ENCODE measurements around the gene SLC24A4. TPM values are rescaled to one million over a fixed set of nuclear protein-coding genes. Genes with fewer than 3 reads are reported as not detected.

Gene SLC24A4
- total and polyA plus RNA-seq, 2 donors (not counting 3 experiments of a cell fraction or from before 2014, with no cell fraction given) = 0.07 to 0.08 TPM

DNA sequence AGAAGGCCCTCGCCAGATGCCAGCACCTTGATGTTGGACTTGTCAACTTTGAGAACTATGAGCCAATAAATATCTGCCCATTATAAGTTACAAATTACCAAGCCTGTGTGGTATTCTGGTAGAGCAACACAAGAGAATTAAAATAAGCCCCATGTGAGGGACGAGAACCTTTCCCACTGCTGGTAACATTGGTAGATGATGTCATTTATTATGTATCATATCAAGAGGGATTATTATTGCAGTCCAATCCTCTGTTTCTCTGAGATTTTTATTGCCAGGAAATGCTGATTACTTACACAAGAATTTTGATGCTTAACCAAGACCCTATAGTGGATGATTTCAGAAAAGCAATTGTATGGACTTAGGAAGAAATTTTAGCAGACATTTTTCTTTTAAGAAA lies 40.3 kb upstream of the SLC24A4 start:
- Histone ChIP-seq H3K4me2 (ENCODE audit: insufficient read depth, low read length) (no peak overlapping the region), H4K20me1 (replicated peaks; ENCODE audit: control insufficient read depth, extremely low read depth, insufficient read depth, low read length) (no peaks in the 10 kb centered on the region), H3K4me1 (ENCODE audit: control insufficient read depth, extremely low read depth, insufficient read depth, low read length) (no peaks in the 10 kb centered on the region), H3K27me3 (ENCODE audit: control insufficient read depth in 2 of 2, insufficient read depth in 2 of 2, low read length in 2 of 2) (no peaks in the 10 kb centered on the region), H3K36me3 (ENCODE audit: control insufficient read depth in 2 of 2, extremely low read depth in 1 of 2, insufficient read depth in 2 of 2, low read length in 2 of 2) (no peaks in the 10 kb centered on the region), H3K9ac (replicated peaks; ENCODE audit: extremely low read depth, insufficient read depth, low read length) (no peak overlapping the region), H3K9me3 (replicated peaks; ENCODE audit: control insufficient read depth, insufficient read depth, low read length) (no peaks in the 10 kb centered on the region), H3K27ac (ENCODE audit: insufficient read depth, low read depth, low read length) (no peak overlapping the region), H3K9me1 (replicated peaks; ENCODE audit: control insufficient read depth, extremely low read depth, insufficient read depth, low read length) (no peaks in the 10 kb centered on the region), H3K4me3 (replicated peaks in 1 of 3; ENCODE audit: insufficient read depth in 1 of 3, low read depth in 1 of 3, low read length in 3 of 3) (no peak overlapping the region), H2AFZ (ENCODE audit: low read depth, low read length) (no peak overlapping the region), H3K79me2 (ENCODE audit: control insufficient read depth, insufficient read depth, low read length) (no peaks in the 10 kb centered on the region)
- CTCF ChIA-PET = interaction anchor here (1.3 kb wide), 1 partner anchor 11 kb away, joined by 3 read pairs; no protein-coding TSS in a partner anchor
- no TSS peak for BruUV-seq (replicated peaks)
- POLR2A ChIA-PET = no interaction called here
- DNase-seq (ENCODE audit: low read depth, low spot score) = no peak
- TF ChIP-seq JUN (IDR thresholded peaks at IDR 0.05; ENCODE audit: borderline replicate concordance, insufficient read depth, insufficient read length, low read depth) (no peak), POLR2A (IDR thresholded peaks at IDR 0.05; ENCODE audit: low read depth, low read length) (no peak), GATA2 (IDR thresholded peaks at IDR 0.05; ENCODE audit: insufficient read depth, insufficient read length, low read depth, low read length) (no peak), FOS (IDR thresholded peaks at IDR 0.05; ENCODE audit: borderline replicate concordance, insufficient read depth, low read length) (no peak), POLR2AphosphoS5 (IDR thresholded peaks at IDR 0.05; ENCODE audit: insufficient read depth, low read depth, low read length) (no peak), EZH2 (IDR thresholded peaks at IDR 0.05; ENCODE audit: borderline replicate concordance, low read depth, low read length, severe bottlenecking) (no peak), MYC (IDR thresholded peaks at IDR 0.05; ENCODE audit: low read depth, low read length) (no peak)
- TF ChIP-seq, protein P1, sequence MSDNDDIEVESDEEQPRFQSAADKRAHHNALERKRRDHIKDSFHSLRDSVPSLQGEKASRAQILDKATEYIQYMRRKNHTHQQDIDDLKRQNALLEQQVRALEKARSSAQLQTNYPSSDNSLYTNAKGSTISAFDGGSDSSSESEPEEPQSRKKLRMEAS (IDR thresholded peaks at IDR 0.05; ENCODE audit: insufficient read depth, insufficient read length) = no peak
- TF ChIP-seq, protein P2, sequence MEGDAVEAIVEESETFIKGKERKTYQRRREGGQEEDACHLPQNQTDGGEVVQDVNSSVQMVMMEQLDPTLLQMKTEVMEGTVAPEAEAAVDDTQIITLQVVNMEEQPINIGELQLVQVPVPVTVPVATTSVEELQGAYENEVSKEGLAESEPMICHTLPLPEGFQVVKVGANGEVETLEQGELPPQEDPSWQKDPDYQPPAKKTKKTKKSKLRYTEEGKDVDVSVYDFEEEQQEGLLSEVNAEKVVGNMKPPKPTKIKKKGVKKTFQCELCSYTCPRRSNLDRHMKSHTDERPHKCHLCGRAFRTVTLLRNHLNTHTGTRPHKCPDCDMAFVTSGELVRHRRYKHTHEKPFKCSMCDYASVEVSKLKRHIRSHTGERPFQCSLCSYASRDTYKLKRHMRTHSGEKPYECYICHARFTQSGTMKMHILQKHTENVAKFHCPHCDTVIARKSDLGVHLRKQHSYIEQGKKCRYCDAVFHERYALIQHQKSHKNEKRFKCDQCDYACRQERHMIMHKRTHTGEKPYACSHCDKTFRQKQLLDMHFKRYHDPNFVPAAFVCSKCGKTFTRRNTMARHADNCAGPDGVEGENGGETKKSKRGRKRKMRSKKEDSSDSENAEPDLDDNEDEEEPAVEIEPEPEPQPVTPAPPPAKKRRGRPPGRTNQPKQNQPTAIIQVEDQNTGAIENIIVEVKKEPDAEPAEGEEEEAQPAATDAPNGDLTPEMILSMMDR (IDR thresholded peaks at IDR 0.05; ENCODE audit: extremely low read depth in 1 of 2, insufficient read depth in 1 of 2, low read depth in 1 of 2, low read length in 2 of 2) = no peak
- FAIRE-seq = no peak
- dilution Hi-C loops (cut with MboI; ENCODE audit: extremely low pct_ligation_motif_present, low sequenced_read_pairs) (no loop called here), intact Hi-C loops (cut with micrococcal nuclease) (no loop called here)

All from endothelial cell of umbilical vein (primary cell).